Heart right ventricle (tissue), 16 donors: ENCODE results near the gene PANX2. TPM values are rescaled to one million over a fixed set of nuclear protein-coding genes. Genes with fewer than 3 reads are reported as not detected.

Experiments used
- ATAC-seq, 8 donors: fragments of 200-7000 bp; cut with Tn5 transposase; one replicate each; pipeline ENCODE4 v1.9.1; 2020; ENCODE audit warnings: mild to moderate bottlenecking in 8 of 8, moderate library complexity in 8 of 8, moderate number of reproducible peaks in 1 of 8
- DNase-seq, 2 donors: peaks; one replicate each; pipeline ENCODE4 v3.0.0-alpha.2; 2020
- H3K27ac ChIP-seq, 10 donors: fragments of 200-600 bp; sonication (generic) in 2 of 10; one replicate each; pipeline versions ENCODE4 v1.5.0 to v1.8.0; 2020 to 2022; ENCODE audit warnings: mild to moderate bottlenecking in 3 of 10
- H3K27me3 ChIP-seq, 7 donors: fragments of 200-600 bp; one replicate each; pipeline ENCODE4 v1.8.0; 2021 to 2022; ENCODE audit warnings: mild to moderate bottlenecking in 2 of 7
- H3K36me3 ChIP-seq, 9 donors: fragments of 200-600 bp; sonication (generic) in 1 of 9; one replicate each; pipeline versions ENCODE4 v1.5.0 to v1.8.0; 2020 to 2022; ENCODE audit warnings: mild to moderate bottlenecking in 2 of 9
- H3K4me1 ChIP-seq, 9 donors: fragments of 200-600 bp; sonication (generic) in 1 of 9; one replicate each; pipeline versions ENCODE4 v1.5.0 to v1.8.0; 2020 to 2022; ENCODE audit warnings: mild to moderate bottlenecking in 4 of 9
- H3K4me3 ChIP-seq, 10 donors: fragments of 200-600 bp; sonication (generic) in 2 of 10; one replicate each; pipeline versions ENCODE4 v1.5.0 to v1.8.0; 2020 to 2022; ENCODE audit warnings: mild to moderate bottlenecking in 7 of 10, moderate library complexity in 2 of 10
- H3K9me3 ChIP-seq, 11 donors: fragments of 200-600 bp in 10 of 11; sonication (generic) in 2 of 11; one replicate each; pipeline versions ENCODE4 v1.5.0 to v1.8.0; 2013 to 2022; ENCODE audit warnings: mild to moderate bottlenecking in 2 of 11, control low read depth in 1 of 11, moderate library complexity in 1 of 11
- CTCF ChIP-seq, 9 donors: fragments of 200-600 bp; sonication (generic) in 2 of 9; IDR thresholded peaks; one replicate each; pipeline versions ENCODE4 v1.5.0 to v1.8.0; 2021 to 2022; ENCODE audit warnings: antibody characterized with exemption in 9 of 9, mild to moderate bottlenecking in 5 of 9, moderate library complexity in 1 of 9
- WGBS, 2 donors: extraction: QIAGEN DNeasy Blood & Tissue Kit; methylation state at CpG; one replicate each; pipeline ENCODE4 v1.1.7; 2013; ENCODE audit warnings: inconsistent platforms in 1 of 2; 5-methylcytosine and 5-hydroxymethylcytosine counted together
- intact Hi-C, 10 donors: fragments of 100-400 bp; cut with DNase I; formaldehyde crosslinking; loops; one replicate each; pipeline versions ENCODE4 v1.11.1 to v1.14.2; 2022
- polyA plus RNA-seq, 2 donors: library from polyadenylated mRNA; stranded (reverse); fragments of 200-250 nt; gene quantifications; one replicate each; pipeline ENCODE4 v1.2.3, GENCODE V29; 2013
- total RNA-seq, 10 donors: library from RNA; stranded (reverse); fragmentation: NEBNext Ultra II Directional in 3 of 10; extraction: Animal tissue kit (Norgen Biotek cat#: 25700) in 3 of 10; gene quantifications; one replicate each; pipeline versions ENCODE4 v1.2.1 to v1.2.4, GENCODE V29; 2021 to 2023
- donor health status: Arrhythmogenic right ventricular cardiomyopathy.
- donor health status: ischemic (EF 13 %, LVEDD 7.1; RV severe dilation, severe dysfunction).
- donor health status: healthy with polysubstance abuse.
- donor health status: DM: no; HTN: yes; CAD: no.
- donor health status: DM: no; HTN: no; CAD: no.
- donor health status: ischemic (EF 25% LVEDD 6.9; RV normal size, moderate dysfunction).
- donor health status: ischemic (EF 25% LVEDD 5.7; RV mildly dilated, moderate dysfunction).
- donor health status: healthy.
- donor health status: DM: yes; HTN: yes; CAD: no.
- donor health status: Ischemic cardiomyopathy.
- donor health status: ischemic (EF 35%, LVEDD 5.7; RV mildly dilated, moderate dysfunction).
- donor health status: nonischemic (EF 11% LVEDD 7.7; RV severe dilation, severe dysfunction).
- donor health status: DM: yes; HTN: yes; CAD: no.
- donor health status: PGD.
- donor health status: ischemic (EF 29% LVEDD 5.4; RV normal size, mild dysfunction).
- donor health status: nonischemic (EF 23%, LVEDD 6.1; RV moderate dilation, normal function).

The PANX2 gene
- total and polyA plus RNA-seq, 12 donors = 0.07 to 0.61 (median 0.21) TPM; not detected in 3

GRCh38 chr22:50208939-50209892, 38.7 kb downstream of the PANX2 start:
- Histone ChIP-seq H3K27me3 (no peaks in the 10 kb centered on the region), H3K27ac (no peak overlapping the region), H3K36me3 (peaks cover 0 to 94% (median 37%) of the 10 kb centered on the region in 9 donors), H3K4me3 (no peak overlapping the region), H3K9me3 (no peaks in the 10 kb centered on the region), H3K4me1 (peaks cover 13 to 38% (median 24%) of the 10 kb centered on the region in 9 donors)
- TF ChIP-seq CTCF (IDR thresholded peaks at IDR 0.05) = no peak
- intact Hi-C loops = loop anchor here in 5 of 10 donors (2.0 to 10.0 kb wide), 5 partner anchors 57 to 282 kb away; no protein-coding TSS in a partner anchor
- no peak for DNase-seq
- 81 to 82% methylated on average over 31 of the region's 31 CpGs for WGBS, 2 donors
- ATAC-seq = peak in 6 of 8 donors; percentile 1 to 18 (median 5)

- peaks cover 0 to 94% (median 37%) of the 10 kb centered on the region in 9 donors for H3K36me3 ChIP-seq
- DNase-seq (peak in 1 of 2 donors; percentile 58), ATAC-seq (peak in 7 of 8 donors; percentile 15 to 55 (median 34))
- H3K27ac ChIP-seq = no peak overlapping the region
- H3K9me3 ChIP-seq = no peaks in the 10 kb centered on the region
- no peak overlapping the region for H3K4me3 ChIP-seq
- no peaks in the 10 kb centered on the region for H3K27me3 ChIP-seq
- peaks cover 13 to 36% (median 23%) of the 10 kb centered on the region in 9 donors for H3K4me1 ChIP-seq
- WGBS, 2 donors = 62 to 65% methylated on average over 20 of the region's 20 CpGs
- intact Hi-C loops = loop anchor here in 7 of 10 donors (1.0 to 10.0 kb wide), 8 partner anchors 58 to 283 kb away; no protein-coding TSS in a partner anchor
- peak; percentile 74 to 86 (median 83) for TF ChIP-seq CTCF (IDR thresholded peaks at IDR 0.05)
These were observed 39.4 kb downstream of the PANX2 start for GRCh38 chr22:50209893-50210292.

GRCh38 chr22:50210378-50211139, 40.0 kb downstream of the PANX2 start:
- intact Hi-C loops = loop anchor here in 3 of 10 donors (1.0 to 5.0 kb wide), 3 partner anchors 63 to 64 kb away; no protein-coding TSS in a partner anchor
- Histone ChIP-seq H3K36me3 (peaks cover 0 to 95% (median 40%) of the 10 kb centered on the region in 9 donors), H3K4me3 (no peak overlapping the region), H3K4me1 (peaks cover 13 to 31% (median 20%) of the 10 kb centered on the region in 9 donors), H3K9me3 (no peaks in the 10 kb centered on the region), H3K27me3 (no peaks in the 10 kb centered on the region), H3K27ac (no peak overlapping the region)
- DNase-seq (no peak), ATAC-seq (peak in 1 of 8 donors; percentile 8)
- 87 to 93% methylated on average over 31 to 32 of the region's 32 CpGs for WGBS, 2 donors
- TF ChIP-seq CTCF (IDR thresholded peaks at IDR 0.05) = no peak

GRCh38 chr22:50211147-50211546, 40.6 kb downstream of the PANX2 start:
- no peaks in the 10 kb centered on the region for H3K9me3 ChIP-seq
- H3K36me3 ChIP-seq = peaks cover 0 to 95% (median 45%) of the 10 kb centered on the region in 9 donors
- no peak overlapping the region for H3K4me3 ChIP-seq
- no peak for ATAC-seq
- 87 to 91% methylated on average over 14 of the region's 14 CpGs for WGBS, 2 donors
- no peak for TF ChIP-seq CTCF (IDR thresholded peaks at IDR 0.05)
- H3K4me1 ChIP-seq = peaks cover 9 to 31% (median 14%) of the 10 kb centered on the region in 9 donors
- intact Hi-C loops = loop anchor here in 2 of 10 donors (2.0 to 5.0 kb wide), 2 partner anchors 64 kb away; no protein-coding TSS in a partner anchor
- H3K27ac ChIP-seq = no peak overlapping the region
- no peak for DNase-seq
- no peaks in the 10 kb centered on the region for H3K27me3 ChIP-seq
